Fibroblast of pulmonary artery (primary cell): Measurements from ENCODE around the gene C2orf76.

Source experiments
- DNase-seq: peaks from one replicate; pipeline ENCODE4 v3.0.0-alpha.2; 2010; ENCODE audit warnings: low read depth
- H3K4me3 ChIP-seq: replicated peaks from 2 replicates; pipeline ENCODE4 v1.5.1; 2011; ENCODE audit warnings: low read depth, mild to moderate bottlenecking, control low read depth, low read length, moderate library complexity
- TF ChIP-seq, protein P1 (sequence below): IDR thresholded peaks from 2 replicates; pipeline ENCODE4 v1.5.1; 2011; ENCODE audit warnings: mild to moderate bottlenecking, control low read depth, low read length, inconsistent platforms; ENCODE audit errors: missing control alignments

C2orf76 gene

DNA sequence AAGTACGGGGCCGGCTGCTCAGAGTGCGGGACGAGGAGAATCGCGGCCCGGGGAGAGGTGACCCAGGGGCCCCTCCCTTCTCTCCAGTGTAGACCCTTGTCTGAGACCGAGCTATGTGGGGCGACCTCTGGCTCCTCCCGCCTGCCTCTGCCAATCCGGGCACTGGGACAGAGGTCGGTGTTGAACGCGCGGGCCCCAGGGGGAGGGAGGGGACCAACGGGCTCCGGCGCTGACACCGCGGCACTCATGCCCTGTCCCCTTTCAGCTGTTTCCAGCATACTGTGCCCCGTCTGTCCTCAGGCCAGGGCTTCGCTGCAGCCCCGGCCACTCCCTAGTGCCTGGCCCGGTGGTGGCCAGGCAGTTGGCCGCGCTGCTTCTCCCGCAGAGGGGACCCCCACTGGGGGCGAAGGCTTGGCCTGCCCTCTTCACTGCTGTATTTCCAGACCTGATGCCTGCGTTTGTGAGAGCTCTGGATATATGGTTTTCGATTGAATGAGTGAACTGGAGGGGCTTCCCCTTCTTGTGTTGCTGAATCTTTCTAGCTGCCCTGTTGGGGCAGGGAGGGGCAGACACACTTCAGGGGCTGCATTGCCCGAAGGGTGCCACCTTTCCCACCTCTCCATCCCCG, 952 bp upstream of the C2orf76 start:
- peak overlapping the region; percentile 94 for H3K4me3 ChIP-seq
- TF ChIP-seq, protein P1, sequence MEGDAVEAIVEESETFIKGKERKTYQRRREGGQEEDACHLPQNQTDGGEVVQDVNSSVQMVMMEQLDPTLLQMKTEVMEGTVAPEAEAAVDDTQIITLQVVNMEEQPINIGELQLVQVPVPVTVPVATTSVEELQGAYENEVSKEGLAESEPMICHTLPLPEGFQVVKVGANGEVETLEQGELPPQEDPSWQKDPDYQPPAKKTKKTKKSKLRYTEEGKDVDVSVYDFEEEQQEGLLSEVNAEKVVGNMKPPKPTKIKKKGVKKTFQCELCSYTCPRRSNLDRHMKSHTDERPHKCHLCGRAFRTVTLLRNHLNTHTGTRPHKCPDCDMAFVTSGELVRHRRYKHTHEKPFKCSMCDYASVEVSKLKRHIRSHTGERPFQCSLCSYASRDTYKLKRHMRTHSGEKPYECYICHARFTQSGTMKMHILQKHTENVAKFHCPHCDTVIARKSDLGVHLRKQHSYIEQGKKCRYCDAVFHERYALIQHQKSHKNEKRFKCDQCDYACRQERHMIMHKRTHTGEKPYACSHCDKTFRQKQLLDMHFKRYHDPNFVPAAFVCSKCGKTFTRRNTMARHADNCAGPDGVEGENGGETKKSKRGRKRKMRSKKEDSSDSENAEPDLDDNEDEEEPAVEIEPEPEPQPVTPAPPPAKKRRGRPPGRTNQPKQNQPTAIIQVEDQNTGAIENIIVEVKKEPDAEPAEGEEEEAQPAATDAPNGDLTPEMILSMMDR, result no peak
- DNase-seq, result peak; percentile 11

DNA sequence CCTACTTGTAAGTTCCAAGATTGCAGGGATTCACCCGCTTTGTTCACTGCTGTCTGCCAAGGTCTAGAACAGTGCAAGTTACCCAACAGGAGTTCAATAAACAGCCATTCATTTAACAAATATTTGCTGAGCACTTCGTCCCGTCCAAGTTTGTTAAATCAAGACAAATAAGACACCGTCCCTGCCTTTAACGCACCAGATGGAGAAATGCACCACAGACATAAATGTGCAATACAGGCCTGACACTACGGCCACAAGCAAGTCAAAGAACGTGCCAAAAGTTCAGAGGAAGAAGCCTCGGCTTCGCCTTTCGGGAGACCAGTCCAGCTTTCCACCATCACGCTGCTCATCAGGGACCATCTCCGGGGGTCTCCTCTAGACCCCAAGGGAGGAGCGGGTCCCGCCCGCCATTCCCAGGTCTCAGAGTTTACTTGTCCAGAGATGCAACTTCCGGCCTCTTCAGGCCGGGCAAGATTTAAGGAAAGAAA, 429 bp downstream of the C2orf76 start:
- TF ChIP-seq, protein P1, result no peak
- H3K4me3 ChIP-seq, result peak overlapping the region; percentile 94
- DNase-seq, result peak; percentile 33

DNA sequence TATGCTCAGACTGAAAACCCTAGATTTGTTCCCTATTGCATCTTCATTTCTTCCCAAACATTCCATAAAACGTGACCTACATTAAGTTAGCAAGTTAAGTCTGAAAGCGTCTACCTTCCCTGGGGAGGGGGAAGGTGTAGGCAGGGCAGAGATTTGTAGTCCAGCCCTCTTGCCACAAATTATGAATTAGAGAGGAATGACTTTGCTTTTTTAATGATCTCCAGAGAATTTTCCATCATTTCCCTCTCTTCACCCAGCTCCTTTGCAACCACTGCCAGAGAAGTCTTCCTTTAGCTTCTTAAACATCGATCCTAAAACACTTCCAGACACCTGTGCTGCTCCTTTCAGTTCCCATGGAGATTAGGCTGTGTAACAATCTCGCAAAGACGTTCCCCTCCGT, 1.2 kb downstream of the C2orf76 start:
- TF ChIP-seq, protein P1, result no peak
- no peak for DNase-seq
- H3K4me3 ChIP-seq, result peak overlapping the region; percentile 94

DNA sequence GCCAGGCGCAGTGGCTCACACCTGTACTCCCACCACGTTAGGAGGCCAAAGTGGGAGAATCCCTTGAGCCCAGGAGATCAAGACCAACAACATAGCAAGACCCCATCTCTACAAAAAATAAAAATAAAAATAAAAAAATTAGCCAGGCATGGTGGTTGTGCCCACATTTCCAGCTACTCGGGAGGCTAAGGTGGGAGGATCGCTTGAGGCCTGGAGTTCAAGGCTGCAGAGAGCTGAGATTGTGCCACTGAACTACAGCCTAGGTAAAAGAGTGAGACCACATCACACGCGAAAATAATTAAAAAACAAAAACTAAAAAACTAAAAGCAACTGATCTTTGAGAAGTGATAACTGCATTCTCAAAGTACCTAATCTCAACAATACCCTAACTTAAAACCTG, 1.8 kb downstream of the C2orf76 start:
- TF ChIP-seq, protein P1, result no peak
- DNase-seq, result no peak
- no peak overlapping the region for H3K4me3 ChIP-seq

DNA sequence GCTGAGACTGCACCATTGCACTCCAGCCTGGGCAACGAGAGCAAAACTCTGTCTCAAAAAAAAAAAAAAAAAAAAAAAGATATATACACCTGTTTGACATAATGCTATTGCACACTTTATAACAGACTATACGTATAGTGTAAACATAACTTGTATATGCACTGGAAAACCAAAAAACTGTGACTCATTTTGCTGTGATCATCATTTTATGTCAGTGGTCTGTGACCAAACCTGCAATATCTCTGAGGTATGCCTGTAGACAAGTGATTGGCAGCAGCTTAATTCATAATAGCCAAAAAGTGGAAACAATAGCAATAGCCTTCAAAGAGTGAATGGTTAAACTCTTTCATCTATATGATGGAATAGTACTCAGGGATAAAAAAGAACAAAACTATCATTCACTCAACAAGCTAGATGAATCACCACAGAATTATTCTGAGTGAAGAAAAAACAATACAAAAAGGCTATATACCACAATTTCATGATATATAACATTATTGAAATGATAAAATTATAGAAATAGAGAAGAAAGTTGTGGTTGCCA, 6.1 kb downstream of the C2orf76 start:
- no peak overlapping the region for H3K4me3 ChIP-seq
- TF ChIP-seq, protein P1, result no peak
- DNase-seq, result no peak

DNA sequence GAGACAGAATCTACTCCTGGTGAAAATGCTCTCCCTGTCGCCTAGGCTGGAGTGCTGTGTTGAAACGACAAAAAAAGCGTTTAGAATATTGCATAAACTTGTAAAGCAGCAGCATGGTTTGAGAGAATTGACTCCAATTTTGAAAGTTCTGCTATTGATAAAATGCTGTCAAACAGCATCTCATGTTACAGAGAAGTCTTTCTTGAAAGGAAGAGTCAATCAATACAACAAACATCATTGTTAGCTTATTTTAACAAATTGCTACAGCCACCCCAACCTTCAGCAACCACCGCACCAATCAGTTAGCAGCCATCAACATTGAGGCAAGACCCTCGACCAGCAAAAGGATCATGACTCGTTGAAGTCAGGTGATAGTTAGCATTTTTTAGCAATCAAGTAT, 6.9 kb downstream of the C2orf76 start:
- DNase-seq, result no peak
- H3K4me3 ChIP-seq, result no peak overlapping the region
- TF ChIP-seq, protein P1, result no peak

DNA sequence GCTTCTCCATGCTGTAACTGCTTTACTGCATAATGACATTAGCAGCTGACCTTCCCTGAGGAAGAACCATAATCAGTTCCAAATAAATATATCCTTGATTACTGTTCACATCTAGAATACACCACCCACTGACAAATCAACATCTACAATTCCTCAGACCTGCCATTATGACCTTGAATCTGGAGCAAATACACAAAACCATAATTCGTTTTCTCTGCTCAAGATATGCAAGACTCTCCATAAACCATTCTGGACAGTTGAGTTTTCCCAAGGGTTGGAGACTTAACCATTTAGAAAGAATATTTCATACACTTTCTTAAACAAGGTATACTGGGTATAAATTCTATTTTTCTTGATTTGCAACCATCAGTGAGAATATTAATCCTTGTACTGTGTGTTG, 11.8 kb downstream of the C2orf76 start:
- no peak overlapping the region for H3K4me3 ChIP-seq
- DNase-seq, result no peak
- TF ChIP-seq, protein P1, result no peak
